Glutamatergic neuron (in vitro differentiated cells): Measurements from ENCODE around the gene MACROD2. TPM values are rescaled to one million over a fixed set of nuclear protein-coding genes. Genes with fewer than 3 reads are reported as not detected.
"Not testable (repeated sequence)": the region's sequence is repeated elsewhere in the genome, so short reads cannot be mapped to it uniquely, and the experiment has no call there.

Source experiments
- DNase-seq: peaks from one replicate; pipeline ENCODE4 v3.0.0; 2022
- H3K27ac Mint-ChIP-seq: one replicate; pipeline ENCODE4 v1.8.0; 2020; ENCODE audit warnings: mild to moderate bottlenecking, mixed read lengths, inconsistent platforms; ENCODE audit not compliant: unreplicated experiment
- H3K27me3 Mint-ChIP-seq: one replicate; pipeline ENCODE4 v1.8.0; 2020; ENCODE audit warnings: mild to moderate bottlenecking, moderate library complexity, mixed read lengths, inconsistent platforms; ENCODE audit not compliant: unreplicated experiment
- H3K36me3 Mint-ChIP-seq: one replicate; pipeline ENCODE4 v1.8.0; 2020; ENCODE audit warnings: mild to moderate bottlenecking, mixed read lengths, inconsistent platforms; ENCODE audit not compliant: unreplicated experiment
- H3K4me1 Mint-ChIP-seq: one replicate; pipeline ENCODE4 v1.8.0; 2020; ENCODE audit warnings: mild to moderate bottlenecking, low read depth, mixed read lengths, inconsistent platforms; ENCODE audit not compliant: unreplicated experiment
- H3K4me3 Mint-ChIP-seq: one replicate; pipeline ENCODE4 v1.8.0; 2020; ENCODE audit warnings: mild to moderate bottlenecking, mixed read lengths, inconsistent platforms; ENCODE audit not compliant: unreplicated experiment
- H3K9me3 Mint-ChIP-seq: one replicate; pipeline ENCODE4 v1.8.0; 2020; ENCODE audit warnings: mild to moderate bottlenecking, moderate library complexity, mixed read lengths, inconsistent platforms; ENCODE audit not compliant: unreplicated experiment
- CTCF ChIP-seq: fragments of 200-600 bp; sonication (generic); IDR thresholded peaks from one replicate; pipeline ENCODE4 v1.5.0; 2021; ENCODE audit not compliant: partially characterized antibody, unreplicated experiment
- total RNA-seq: library from RNA; stranded (reverse); fragmentation: NEBNext Ultra II Directional; extraction: Animal tissue kit (Norgen Biotek cat#: 25700); gene quantifications from one replicate; pipeline ENCODE4 v1.2.1, GENCODE V29; 2021; ENCODE audit not compliant: unreplicated experiment

MACROD2 gene
- total RNA-seq, 1 donor from 2014 or later: 8.7 TPM

- Mint-ChIP-seq H3K27me3 (no peaks in the 10 kb centered on the region), H3K27ac (no peak overlapping the region), H3K4me1 (no peaks in the 10 kb centered on the region), H3K9me3 (no peaks in the 10 kb centered on the region), H3K36me3 (no peaks in the 10 kb centered on the region), H3K4me3 (no peak overlapping the region)
- DNase-seq: no peak
- no peak for TF ChIP-seq CTCF
Measured at GRCh38 chr20:14260367-14260766, 265.1 kb downstream of the MACROD2 start.

DNA sequence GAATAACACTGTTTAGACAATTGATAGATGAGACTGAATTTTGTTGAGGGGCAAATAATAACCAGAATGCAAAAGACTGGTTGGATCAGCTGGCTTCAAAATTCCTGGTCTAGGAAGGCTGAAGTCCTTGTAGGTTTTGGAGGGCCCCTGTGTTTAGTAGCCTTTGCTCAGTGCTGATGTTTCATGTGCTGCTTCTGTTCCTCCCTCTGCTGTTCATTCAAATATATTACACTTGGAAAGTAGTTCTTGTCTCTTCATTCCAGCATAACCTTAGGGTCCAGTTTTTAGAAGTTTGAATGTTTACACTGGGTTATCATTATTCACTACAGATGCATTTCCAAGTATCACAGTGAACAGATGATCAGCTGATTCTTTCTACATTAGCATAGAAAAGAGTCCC lies 269.6 kb downstream of the MACROD2 start:
- Mint-ChIP-seq H3K36me3 (no peaks in the 10 kb centered on the region), H3K9me3 (no peaks in the 10 kb centered on the region), H3K27me3 (no peaks in the 10 kb centered on the region), H3K4me1 (no peaks in the 10 kb centered on the region), H3K4me3 (no peak overlapping the region), H3K27ac (no peak overlapping the region)
- peak; percentile 32 for TF ChIP-seq CTCF
- DNase-seq: no peak

GRCh38 chr20:14266246-14266645 lies 270.9 kb downstream of the MACROD2 start:
- no peaks in the 10 kb centered on the region for H3K27me3 Mint-ChIP-seq
- no peak overlapping the region for H3K4me3 Mint-ChIP-seq
- DNase-seq: no peak
- H3K27ac Mint-ChIP-seq: no peak overlapping the region
- H3K36me3 Mint-ChIP-seq: peaks cover 4% of the 10 kb centered on the region
- H3K4me1 Mint-ChIP-seq: no peaks in the 10 kb centered on the region
- no peak for TF ChIP-seq CTCF
- peaks cover 2% of the 10 kb centered on the region for H3K9me3 Mint-ChIP-seq

DNA sequence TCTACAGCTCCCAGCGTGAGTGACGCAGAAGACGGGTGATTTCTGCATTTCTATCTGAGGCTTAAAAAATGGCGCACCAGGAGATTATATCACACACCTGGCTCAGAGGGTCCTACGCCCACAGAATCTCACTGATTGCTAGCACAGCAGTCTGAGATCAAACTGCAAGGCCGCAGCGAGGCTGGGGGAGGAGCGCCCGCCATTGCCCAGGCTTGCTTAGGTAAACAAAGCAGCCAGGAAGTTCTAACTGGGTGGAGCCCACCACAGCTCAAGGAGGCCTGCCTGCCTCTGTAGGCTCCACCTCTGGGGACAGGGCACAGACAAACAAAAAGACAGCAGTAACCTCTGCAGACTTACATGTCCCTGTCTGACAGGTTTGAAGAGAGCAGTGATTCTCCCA lies 275.4 kb downstream of the MACROD2 start:
- not testable (repeated sequence) for H3K4me3 Mint-ChIP-seq, H3K9me3 Mint-ChIP-seq, H3K4me1 Mint-ChIP-seq, DNase-seq, H3K27me3 Mint-ChIP-seq, H3K36me3 Mint-ChIP-seq, H3K27ac Mint-ChIP-seq

DNA sequence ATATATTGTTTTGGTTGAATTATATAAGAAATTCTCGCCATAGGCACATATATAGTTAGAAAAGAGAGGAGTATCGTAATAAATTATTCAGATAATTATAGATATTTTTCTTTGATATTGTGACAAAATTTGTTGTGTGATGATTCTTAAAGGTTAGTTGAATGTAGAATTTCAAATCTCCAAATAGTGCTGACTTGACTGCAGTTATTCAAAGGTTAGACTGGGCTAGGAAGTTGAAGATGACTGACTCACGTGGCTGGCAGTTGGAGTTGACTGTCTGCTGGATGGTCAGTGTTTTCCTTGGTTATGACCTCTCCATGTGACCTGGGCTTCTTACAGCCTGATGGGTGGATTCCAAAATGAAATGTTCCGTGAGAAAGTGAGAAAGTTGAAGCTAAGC lies 286.8 kb downstream of the MACROD2 start:
- Mint-ChIP-seq H3K9me3 (no peaks in the 10 kb centered on the region), H3K36me3 (no peaks in the 10 kb centered on the region)

More for the DNA sequence above, 286.8 kb downstream of the MACROD2 start:
- Mint-ChIP-seq H3K4me3 (no peak overlapping the region), H3K27ac (no peak overlapping the region), H3K27me3 (no peaks in the 10 kb centered on the region), H3K4me1 (no peaks in the 10 kb centered on the region)
- no peak for TF ChIP-seq CTCF
- DNase-seq: no peak
